H1 (cell line): Measurements from ENCODE around the gene ANKRD27. TPM values are rescaled to one million over a fixed set of nuclear protein-coding genes. Genes with fewer than 3 reads are reported as not detected.

Experiments used
- CHD2 ChIP-seq: IDR thresholded peaks from 2 replicates; pipeline ENCODE4 v1.6.1; 2012; ENCODE audit warnings: low read length, improper control_type of control experiment
- polyA plus RNA-seq, 7 experiments: library from polyadenylated mRNA; depleted of rRNA in 3 of 7; stranded (reverse) in 5 of 7; unstranded in 2 of 7; fragments of >200 nt in 5 of 7; fragments of 200-250 nt in 2 of 7; gene quantifications; 1 replicate in 5 of 7; 2 replicates in 1 of 7; 4 replicates in 1 of 7; pipeline versions ENCODE4 v1.2.1 to v1.2.3, GENCODE V29; 2011 to 2013; ENCODE audit warnings: missing spikeins in 2 of 7, mixed read lengths in 2 of 7
- total RNA-seq: library from RNA; stranded (reverse); fragmentation: NEBNext Ultra II Directional; extraction: Animal tissue kit (Norgen Biotek cat#: 25700); gene quantifications from 2 replicates; pipeline ENCODE4 v1.2.1, GENCODE V29; 2021

The ANKRD27 gene
- total and polyA plus RNA-seq, 2 of the 8 experiments (the other 6 are each of a cell fraction or from before 2014, with no cell fraction given) = 27.9 to 55.7 TPM

DNA sequence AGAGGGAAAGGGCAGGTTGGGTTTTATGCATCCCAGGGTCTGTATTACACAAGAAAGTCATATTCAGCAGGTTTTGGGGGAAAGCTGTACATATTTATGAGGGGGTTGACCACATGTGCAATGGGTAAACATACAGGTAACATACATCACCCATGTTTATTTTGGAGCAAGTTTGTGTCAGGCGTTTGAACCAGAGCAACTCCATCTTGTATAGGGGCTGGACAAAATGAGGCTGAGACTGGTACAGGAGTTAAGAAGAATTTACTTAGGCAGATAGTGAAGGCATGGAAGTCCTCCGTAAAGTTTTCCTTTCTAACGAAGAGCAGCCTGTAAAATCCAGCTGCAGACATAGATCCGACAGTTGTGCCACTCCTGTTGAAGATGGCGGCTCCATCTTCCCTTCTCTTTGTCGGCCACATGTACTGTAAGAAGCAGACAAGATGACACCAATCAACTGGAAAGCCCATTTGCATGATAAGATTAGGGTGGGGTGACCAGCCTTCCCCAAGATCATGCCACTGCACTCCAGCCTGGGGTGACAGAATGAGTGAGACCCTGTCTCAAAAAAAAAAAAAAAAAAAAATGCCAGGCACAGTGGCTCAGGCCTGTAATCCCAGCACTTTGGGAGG, 12.0 kb upstream of the ANKRD27 start (continued):
- no peak for TF ChIP-seq CHD2
- TF ChIP-seq, all 59 proteins: peak for 0
